ENCODE data around the gene SPSB2. TPM values are rescaled to one million over a fixed set of nuclear protein-coding genes. Genes with fewer than 3 reads are reported as not detected.

The SPSB2 gene
- total RNA-seq, 2 donors from 2014 or later = 9.2 to 19.1 TPM

- Histone ChIP-seq H3K4me1 (ENCODE audit: control insufficient read depth in 1 of 2, low read depth in 2 of 2) (peaks cover 12 to 39% of the 10 kb centered on the region in 2 donors), H3K9me3 (no peaks in the 10 kb centered on the region), H3K27ac (no peak overlapping the region), H3K27me3 (replicated peaks; ENCODE audit: insufficient read depth) (peaks cover 10% of the 10 kb centered on the region), H3K4me3 (no peak overlapping the region), H3K36me3 (no peaks in the 10 kb centered on the region)
- no peak for ATAC-seq (ENCODE audit: insufficient number of reproducible peaks, low FRiP score, low read depth)
- TF ChIP-seq, protein P1, sequence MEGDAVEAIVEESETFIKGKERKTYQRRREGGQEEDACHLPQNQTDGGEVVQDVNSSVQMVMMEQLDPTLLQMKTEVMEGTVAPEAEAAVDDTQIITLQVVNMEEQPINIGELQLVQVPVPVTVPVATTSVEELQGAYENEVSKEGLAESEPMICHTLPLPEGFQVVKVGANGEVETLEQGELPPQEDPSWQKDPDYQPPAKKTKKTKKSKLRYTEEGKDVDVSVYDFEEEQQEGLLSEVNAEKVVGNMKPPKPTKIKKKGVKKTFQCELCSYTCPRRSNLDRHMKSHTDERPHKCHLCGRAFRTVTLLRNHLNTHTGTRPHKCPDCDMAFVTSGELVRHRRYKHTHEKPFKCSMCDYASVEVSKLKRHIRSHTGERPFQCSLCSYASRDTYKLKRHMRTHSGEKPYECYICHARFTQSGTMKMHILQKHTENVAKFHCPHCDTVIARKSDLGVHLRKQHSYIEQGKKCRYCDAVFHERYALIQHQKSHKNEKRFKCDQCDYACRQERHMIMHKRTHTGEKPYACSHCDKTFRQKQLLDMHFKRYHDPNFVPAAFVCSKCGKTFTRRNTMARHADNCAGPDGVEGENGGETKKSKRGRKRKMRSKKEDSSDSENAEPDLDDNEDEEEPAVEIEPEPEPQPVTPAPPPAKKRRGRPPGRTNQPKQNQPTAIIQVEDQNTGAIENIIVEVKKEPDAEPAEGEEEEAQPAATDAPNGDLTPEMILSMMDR (IDR thresholded peaks at IDR 0.05) = no peak
- DNase-seq (ENCODE audit: low spot score) = no peak
Measured at GRCh38 chr12:6824085-6824775, 48.9 kb downstream of the SPSB2 start.

- TF ChIP-seq, protein P1 (IDR thresholded peaks at IDR 0.05) = no peak
- H3K27me3 ChIP-seq (replicated peaks; ENCODE audit: insufficient read depth) = peaks cover 10% of the 10 kb centered on the region
- H3K4me1 ChIP-seq (ENCODE audit: control insufficient read depth in 1 of 2, low read depth in 2 of 2) = peaks cover 12 to 39% of the 10 kb centered on the region in 2 donors
- DNase-seq (ENCODE audit: low spot score) = no peak
- H3K36me3 ChIP-seq = no peaks in the 10 kb centered on the region
- H3K9me3 ChIP-seq = no peaks in the 10 kb centered on the region
- H3K4me3 ChIP-seq = no peak overlapping the region
- no peak for ATAC-seq (ENCODE audit: insufficient number of reproducible peaks, low FRiP score, low read depth)
- no peak overlapping the region for H3K27ac ChIP-seq
Measured at GRCh38 chr12:6823182-6824084, 49.7 kb downstream of the SPSB2 start.

DNA sequence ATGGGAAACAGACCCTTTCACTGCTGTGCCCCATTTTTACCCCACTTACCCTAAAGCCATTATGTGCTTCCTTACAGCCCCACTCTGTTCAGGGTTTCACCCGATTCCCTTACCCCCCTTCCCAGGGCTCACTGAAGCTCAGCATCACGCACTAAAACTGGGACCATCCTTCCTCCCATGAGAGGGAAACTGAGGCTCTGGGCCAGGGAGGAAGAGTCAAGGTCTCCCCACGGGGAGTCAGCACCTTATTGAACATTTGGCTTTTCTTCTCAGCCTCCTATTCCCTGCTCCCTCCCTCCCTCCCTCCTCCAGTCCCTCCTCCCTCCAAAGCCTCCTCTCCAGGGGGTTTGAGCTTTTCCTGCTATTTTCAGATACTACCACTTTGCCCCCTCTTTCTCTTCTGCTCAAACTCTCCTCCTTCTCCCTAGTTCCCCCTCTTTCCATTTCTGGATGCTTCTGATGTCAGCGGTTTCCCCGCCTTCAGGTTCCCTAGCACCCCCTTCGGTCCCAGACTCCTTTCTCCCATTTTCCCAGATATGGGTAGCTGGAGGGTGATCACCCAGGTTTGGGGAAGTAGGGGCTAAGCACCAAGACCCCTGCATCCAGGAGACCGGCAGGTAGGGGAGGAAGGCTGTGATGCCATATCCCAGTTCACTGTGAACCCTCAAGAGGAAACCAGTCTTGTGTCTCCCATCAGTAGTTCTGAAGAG lies 50.5 kb downstream of the SPSB2 start:
- Histone ChIP-seq H3K4me1 (ENCODE audit: control insufficient read depth in 1 of 2, low read depth in 2 of 2) (peaks cover 12 to 39% of the 10 kb centered on the region in 2 donors), H3K27ac (no peak overlapping the region), H3K4me3 (no peak overlapping the region), H3K36me3 (no peaks in the 10 kb centered on the region), H3K9me3 (no peaks in the 10 kb centered on the region), H3K27me3 (replicated peaks; ENCODE audit: insufficient read depth) (peaks cover 10% of the 10 kb centered on the region)
- TF ChIP-seq, protein P1 (IDR thresholded peaks at IDR 0.05) = no peak
- ATAC-seq (ENCODE audit: insufficient number of reproducible peaks, low FRiP score, low read depth) (no peak), DNase-seq (ENCODE audit: low spot score) (no peak)

DNA sequence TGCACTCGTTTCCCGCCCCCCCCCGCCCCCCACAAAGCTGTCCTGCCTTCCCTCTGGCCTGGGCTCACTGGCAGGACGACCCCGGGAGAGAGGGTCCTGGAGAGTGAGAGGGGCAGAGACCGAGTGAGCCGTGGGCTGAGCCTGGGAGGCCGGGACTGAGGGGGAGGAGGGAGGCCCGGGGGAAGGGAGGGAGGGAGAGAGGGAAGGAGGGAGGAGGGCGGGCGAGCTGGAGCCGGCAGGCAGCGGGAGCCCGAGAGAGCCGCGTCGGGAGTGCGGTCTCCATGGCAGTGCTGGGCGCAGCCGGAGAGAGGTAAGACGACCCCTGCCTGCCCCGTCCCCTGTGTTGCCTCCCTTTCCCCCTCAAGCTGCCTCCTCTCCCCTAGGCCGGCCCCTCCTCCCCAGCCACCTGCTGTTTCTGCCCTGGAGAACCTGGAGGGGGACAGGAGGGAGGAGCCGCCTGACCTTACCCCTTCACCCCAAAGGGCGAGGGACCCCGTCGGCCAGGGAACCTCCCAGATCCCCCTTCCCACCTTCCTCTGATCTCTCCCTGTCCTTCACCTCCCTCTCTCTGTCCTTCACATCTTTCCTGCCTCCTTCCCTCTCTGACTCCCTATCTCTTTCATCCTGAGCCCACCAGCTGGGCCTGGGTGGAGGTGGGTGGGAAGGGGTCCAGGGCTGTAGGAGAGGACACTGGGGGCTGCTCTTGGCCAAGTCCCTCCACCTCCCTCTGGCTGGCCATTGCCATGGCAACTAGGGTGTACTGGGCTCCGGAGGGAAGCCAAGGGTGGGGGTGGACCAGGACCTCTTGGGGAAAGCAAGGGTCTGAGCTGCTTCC lies 51.3 kb downstream of the SPSB2 start, which contains the start of gene GPR162:
GPR162 (plus strand) TSS at position 231 of the 835 bp plus-strand sequence. CDS start 2,078 bp downstream, outside the sequence.
- Histone ChIP-seq H3K4me1 (ENCODE audit: control insufficient read depth in 1 of 2, low read depth in 2 of 2) (peaks cover 5 to 31% of the 10 kb centered on the region in 2 donors), H3K27ac (no peak within 1 kb of the TSS), H3K27me3 (replicated peaks; ENCODE audit: insufficient read depth) (peaks cover 10% of the 10 kb centered on the region), H3K4me3 (peak within 1 kb of the TSS; percentile 68), H3K9me3 (no peaks in the 10 kb centered on the region), H3K36me3 (no peaks in the 10 kb centered on the region)
- peak; percentile 29 for ATAC-seq (ENCODE audit: insufficient number of reproducible peaks, low FRiP score, low read depth)
- DNase-seq (ENCODE audit: low spot score) = no peak
- TF ChIP-seq, protein P1 (IDR thresholded peaks at IDR 0.05) = no peak

Other genes starting within 250 kb of the SPSB2 start
- gene LPAR5, start 237.3 kb downstream of the SPSB2 start, total RNA-seq = 1 to 10 TPM; 4.8 to 6.8 TPM
- gene ACRBP, start 225.9 kb downstream of the SPSB2 start, total RNA-seq = 1 to 10 TPM; 5.1 to 9.1 TPM
- gene ING4, start 210.2 kb downstream of the SPSB2 start, total RNA-seq = 10 to 100 TPM; 21.8 to 36.9 TPM
- 10 to 100 TPM; 36.8 to 45.3 TPM for gene ZNF384, start 183.9 kb downstream of the SPSB2 start, total RNA-seq
- 1 to 10 TPM; 3.1 to 4.2 TPM for gene PIANP, start 172.5 kb downstream of the SPSB2 start, total RNA-seq
- 10 to 100 TPM; 69.9 to 78.2 TPM for gene COPS7A, start 149.3 kb downstream of the SPSB2 start, total RNA-seq
- gene MLF2, start 120.2 kb downstream of the SPSB2 start, total RNA-seq = 100 to 1,000 TPM; 129 to 179 TPM
- gene PTMS, start 106.9 kb downstream of the SPSB2 start, total RNA-seq = 100 to 1,000 TPM; 168 to 186 TPM
- gene LAG3, start 100.8 kb downstream of the SPSB2 start, total RNA-seq = 1 to 10 TPM in 1 of 2 donors, under 1 TPM in 1; 0.95 to 1.5 TPM
- 10 to 100 TPM; 22.3 to 25.0 TPM for gene CD4, start 83.8 kb downstream of the SPSB2 start, total RNA-seq
- gene GPR162, start 51.5 kb downstream of the SPSB2 start, total RNA-seq = 1 to 10 TPM; 1.1 to 3.1 TPM
- gene P3H3, start 44.9 kb downstream of the SPSB2 start, total RNA-seq = 10 to 100 TPM; 66.1 to 77.7 TPM
- 10 to 100 TPM in 1 of 2 donors, 1 to 10 TPM in 1; 9.3 to 16.6 TPM for gene GNB3, start 32.4 kb downstream of the SPSB2 start, total RNA-seq
- 1 to 10 TPM; 1.8 to 1.9 TPM for gene CDCA3, start 22.0 kb downstream of the SPSB2 start, total RNA-seq
- 10 to 100 TPM; 54.3 to 62.7 TPM for gene USP5, start 21.2 kb downstream of the SPSB2 start, total RNA-seq
- gene TPI1, start 5.8 kb downstream of the SPSB2 start, total RNA-seq = 100 to 1,000 TPM; 287 to 322 TPM
- 1 to 10 TPM; 8.5 TPM for gene LRRC23, start 31.5 kb upstream of the SPSB2 start, total RNA-seq
- 10 to 100 TPM; 53.6 to 57.9 TPM for gene ENO2, start 41.3 kb upstream of the SPSB2 start, total RNA-seq
- gene ATN1, start 54.7 kb upstream of the SPSB2 start, total RNA-seq = 100 to 1,000 TPM; 109 to 163 TPM
- gene RNU7-1, start 70.5 kb upstream of the SPSB2 start, total RNA-seq = not detected
- 100 to 1,000 TPM; 370 to 416 TPM for gene C12orf57, start 70.7 kb upstream of the SPSB2 start, total RNA-seq
- 10 to 100 TPM; 19.0 to 24.0 TPM for gene PTPN6, start 78.1 kb upstream of the SPSB2 start, total RNA-seq
- 100 to 1,000 TPM; 103 to 139 TPM for gene PHB2, start 97.4 kb upstream of the SPSB2 start, total RNA-seq
- 10 to 100 TPM; 31.5 to 31.7 TPM for gene EMG1, start 97.6 kb upstream of the SPSB2 start, total RNA-seq
- gene LPCAT3, start 145.2 kb upstream of the SPSB2 start, total RNA-seq = 10 to 100 TPM; 40.5 to 51.9 TPM
- gene C1S, start 187.4 kb upstream of the SPSB2 start, total RNA-seq = 100 to 1,000 TPM; 456 to 715 TPM
- gene C1R, start 219.1 kb upstream of the SPSB2 start, total RNA-seq = 100 to 1,000 TPM; 811 to 997 TPM
- 100 to 1,000 TPM; 126 to 134 TPM for gene C1RL, start 235.9 kb upstream of the SPSB2 start, total RNA-seq